Astrocyte (in vitro differentiated cells and primary cell): ENCODE data around the gene ACE2. TPM values are rescaled to one million over a fixed set of nuclear protein-coding genes. Genes with fewer than 3 reads are reported as not detected.

Source experiments
- DNase-seq: peaks from one replicate; pipeline ENCODE4 v3.0.0-alpha.2; 2010; ENCODE audit warnings: low read depth
- FAIRE-seq: peaks from 2 replicates; lab custom pipeline; 2011; peaks lifted over from hg19 to GRCh38; lab: Jason Lieb, UNC
- H2AFZ ChIP-seq: 2 replicates; pipeline ENCODE4 v1.6.0; 2012; ENCODE audit warnings: low read depth, low read length, inconsistent platforms
- H3K27ac ChIP-seq: 2 replicates; pipeline ENCODE4 v1.5.1; 2011; ENCODE audit warnings: low read depth, low read length, inconsistent platforms
- H3K27me3 ChIP-seq: 2 replicates; pipeline ENCODE4 v1.6.0; 2011; ENCODE audit warnings: low read length, inconsistent platforms; ENCODE audit not compliant: insufficient read depth
- H3K36me3 ChIP-seq: 2 replicates; pipeline ENCODE4 v1.5.1; 2011; ENCODE audit warnings: low read length, inconsistent platforms; ENCODE audit not compliant: insufficient read depth
- H3K4me1 ChIP-seq: 2 replicates; pipeline ENCODE4 v1.5.1; 2011; ENCODE audit warnings: low read length, inconsistent platforms; ENCODE audit not compliant: insufficient read depth
- H3K4me2 ChIP-seq: 2 replicates; pipeline ENCODE4 v1.6.0; 2012; ENCODE audit warnings: low read length, inconsistent platforms
- H3K4me3 ChIP-seq: 2 replicates; pipeline ENCODE4 v1.5.1; 2011; ENCODE audit warnings: low read depth, mild to moderate bottlenecking, low read length, inconsistent platforms; ENCODE audit not compliant: insufficient read depth
- H3K79me2 ChIP-seq: 2 replicates; pipeline ENCODE4 v1.6.0; 2012; ENCODE audit warnings: mild to moderate bottlenecking, low read length, inconsistent platforms; ENCODE audit not compliant: insufficient read depth
- H3K9ac ChIP-seq: 2 replicates; pipeline ENCODE4 v1.6.0; 2012; ENCODE audit warnings: mild to moderate bottlenecking, low read length, inconsistent platforms
- H3K9me3 ChIP-seq: 2 replicates; pipeline ENCODE4 v1.5.1; 2012; ENCODE audit warnings: low read depth, mild to moderate bottlenecking, low read length, inconsistent platforms; ENCODE audit not compliant: insufficient read depth
- H4K20me1 ChIP-seq: 2 replicates; pipeline ENCODE4 v1.6.0; 2012; ENCODE audit warnings: low read length, inconsistent platforms; ENCODE audit not compliant: insufficient read depth
- H3K27ac Mint-ChIP-seq: one replicate; pipeline ENCODE4 v1.8.0; 2021; ENCODE audit warnings: mild to moderate bottlenecking, mixed read lengths; ENCODE audit not compliant: unreplicated experiment
- H3K27me3 Mint-ChIP-seq: one replicate; pipeline ENCODE4 v1.8.0; 2021; ENCODE audit warnings: low read depth, mixed read lengths; ENCODE audit not compliant: unreplicated experiment
- H3K36me3 Mint-ChIP-seq: one replicate; pipeline ENCODE4 v1.8.0; 2021; ENCODE audit warnings: low read depth, mixed read lengths; ENCODE audit not compliant: unreplicated experiment
- H3K4me1 Mint-ChIP-seq: one replicate; pipeline ENCODE4 v1.8.0; 2021; ENCODE audit warnings: low read depth, mixed read lengths; ENCODE audit not compliant: unreplicated experiment
- H3K4me3 Mint-ChIP-seq: one replicate; pipeline ENCODE4 v1.8.0; 2021; ENCODE audit warnings: mild to moderate bottlenecking, moderate library complexity, mixed read lengths; ENCODE audit not compliant: unreplicated experiment
- H3K9me3 Mint-ChIP-seq: one replicate; pipeline ENCODE4 v1.8.0; 2021; ENCODE audit warnings: mild to moderate bottlenecking, mixed read lengths; ENCODE audit not compliant: unreplicated experiment
- CTCF ChIP-seq: IDR thresholded peaks from 2 replicates; pipeline ENCODE4 v1.5.1; 2011; ENCODE audit warnings: low read depth, mild to moderate bottlenecking, inconsistent platforms, low read length, moderate library complexity; ENCODE audit not compliant: insufficient read depth
- EZH2 ChIP-seq: IDR thresholded peaks from 2 replicates; pipeline ENCODE4 v1.6.1; 2012; ENCODE audit warnings: mild to moderate bottlenecking, low read length, inconsistent platforms; ENCODE audit not compliant: insufficient read depth
- total RNA-seq: library from RNA; stranded (reverse); gene quantifications from 2 replicates; pipeline ENCODE4 v1.2.1, GENCODE V29; 2021

Gene ACE2
- total RNA-seq, 1 donor from 2014 or later, result not detected

GRCh38 chrX:15515931-15516330, 84.8 kb downstream of the ACE2 start:
- H3K27ac Mint-ChIP-seq, result no peak overlapping the region
- no peak for DNase-seq

GRCh38 chrX:15514279-15514678, 86.5 kb downstream of the ACE2 start:
- no peaks in the 10 kb centered on the region for H3K9me3 Mint-ChIP-seq
- no peaks in the 10 kb centered on the region for H3K4me1 ChIP-seq
- no peak overlapping the region for H3K27ac ChIP-seq
- H3K4me1 Mint-ChIP-seq, result peaks cover 1% of the 10 kb centered on the region
- no peak overlapping the region for H3K9ac ChIP-seq
- H3K4me3 Mint-ChIP-seq, result no peak overlapping the region
- no peak for DNase-seq
- FAIRE-seq, result peak; percentile 78
- H3K79me2 ChIP-seq, result no peaks in the 10 kb centered on the region
- H3K9me3 ChIP-seq, result no peaks in the 10 kb centered on the region
- no peak overlapping the region for H3K4me2 ChIP-seq
- H3K36me3 ChIP-seq, result no peaks in the 10 kb centered on the region
- no peaks in the 10 kb centered on the region for H3K27me3 Mint-ChIP-seq
- no peaks in the 10 kb centered on the region for H4K20me1 ChIP-seq
- H2AFZ ChIP-seq, result no peak overlapping the region
- H3K36me3 Mint-ChIP-seq, result no peaks in the 10 kb centered on the region
- no peak overlapping the region for H3K4me3 ChIP-seq
- no peak for TF ChIP-seq CTCF
- TF ChIP-seq EZH2, result no peak
- H3K27ac Mint-ChIP-seq, result no peak overlapping the region
- H3K27me3 ChIP-seq, result no peaks in the 10 kb centered on the region

More at GRCh38 chrX:15515931-15516330, 84.8 kb downstream of the ACE2 start:
- H3K4me3 ChIP-seq, result no peak overlapping the region
- H3K4me2 ChIP-seq, result no peak overlapping the region
- H3K9ac ChIP-seq, result no peak overlapping the region
- no peaks in the 10 kb centered on the region for H3K27me3 ChIP-seq
- no peaks in the 10 kb centered on the region for H4K20me1 ChIP-seq
- no peaks in the 10 kb centered on the region for H3K4me1 ChIP-seq
- no peak overlapping the region for H3K27ac ChIP-seq
- no peaks in the 10 kb centered on the region for H3K79me2 ChIP-seq
- no peaks in the 10 kb centered on the region for H3K36me3 ChIP-seq
- Mint-ChIP-seq H3K9me3 (no peaks in the 10 kb centered on the region), H3K4me1 (peaks cover 1% of the 10 kb centered on the region), H3K36me3 (no peaks in the 10 kb centered on the region), H3K27me3 (no peaks in the 10 kb centered on the region), H3K4me3 (no peak overlapping the region)
- no peaks in the 10 kb centered on the region for H3K9me3 ChIP-seq
- TF ChIP-seq CTCF (no peak), EZH2 (no peak)
- no peak overlapping the region for H2AFZ ChIP-seq
- peak; percentile 67 for FAIRE-seq

GRCh38 chrX:15512401-15512965, 88.3 kb downstream of the ACE2 start:
- Histone ChIP-seq H3K27ac (no peak overlapping the region), H3K27me3 (no peaks in the 10 kb centered on the region), H3K4me2 (no peak overlapping the region), H3K79me2 (no peaks in the 10 kb centered on the region), H2AFZ (no peak overlapping the region), H3K36me3 (no peaks in the 10 kb centered on the region), H3K4me1 (no peaks in the 10 kb centered on the region), H3K9me3 (no peaks in the 10 kb centered on the region), H4K20me1 (no peaks in the 10 kb centered on the region), H3K9ac (no peak overlapping the region), H3K4me3 (no peak overlapping the region)
- Mint-ChIP-seq H3K36me3 (no peaks in the 10 kb centered on the region), H3K4me3 (no peak overlapping the region), H3K9me3 (no peaks in the 10 kb centered on the region), H3K4me1 (peaks cover 1% of the 10 kb centered on the region), H3K27me3 (no peaks in the 10 kb centered on the region), H3K27ac (no peak overlapping the region)
- TF ChIP-seq EZH2 (no peak), CTCF (no peak)
- DNase-seq (no peak), FAIRE-seq (peak; percentile 55)
